GM19395 (cell line): Measurements from ENCODE around the gene AKT1.
"Not testable (repeated sequence)": the region's sequence is repeated elsewhere in the genome, so short reads cannot be mapped to it uniquely, and the experiment has no call there.

ENCODE experiments used
- ATAC-seq: cut with Tn5 transposase; IDR thresholded peaks from one replicate; pipeline ENCODE4 v1.9.1; 2021; ENCODE audit warnings: mild to moderate bottlenecking, moderate library complexity; ENCODE audit not compliant: unreplicated experiment

The AKT1 gene

GRCh38 chr14:104741803-104742251 lies 53.7 kb downstream of the AKT1 start:
- no peak for ATAC-seq

- no peak for ATAC-seq
These were observed 54.3 kb downstream of the AKT1 start for GRCh38 chr14:104741108-104741802.

- ATAC-seq: no peak
These were observed 55.7 kb downstream of the AKT1 start for GRCh38 chr14:104739546-104740516.

- no peak for ATAC-seq
These were observed 56.5 kb downstream of the AKT1 start for GRCh38 chr14:104739026-104739425.

- ATAC-seq: no peak
These were observed 57.1 kb downstream of the AKT1 start for GRCh38 chr14:104738375-104739019.

GRCh38 chr14:104735830-104736642 lies 59.5 kb downstream of the AKT1 start:
- no peak for ATAC-seq

GRCh38 chr14:104734991-104735779 lies 60.4 kb downstream of the AKT1 start:
- ATAC-seq: no peak

- no peak for ATAC-seq
These were observed 61.0 kb downstream of the AKT1 start for GRCh38 chr14:104734601-104734990.

GRCh38 chr14:104734051-104734587 lies 61.4 kb downstream of the AKT1 start:
- ATAC-seq: no peak

- no peak for ATAC-seq
These were observed 62.4 kb downstream of the AKT1 start for GRCh38 chr14:104732931-104733681.

GRCh38 chr14:104732355-104732804 lies 63.2 kb downstream of the AKT1 start:
- ATAC-seq: no peak

- ATAC-seq: no peak
These were observed 63.9 kb downstream of the AKT1 start for GRCh38 chr14:104731320-104732294.

- ATAC-seq: no peak
These were observed 65.1 kb downstream of the AKT1 start for GRCh38 chr14:104730487-104730886.

GRCh38 chr14:104729835-104730181 lies 65.7 kb downstream of the AKT1 start:
- ATAC-seq: no peak

- ATAC-seq: not testable (repeated sequence)
These were observed 66.2 kb downstream of the AKT1 start for GRCh38 chr14:104729176-104729834.

GRCh38 chr14:104728631-104729030 lies 66.9 kb downstream of the AKT1 start:
- ATAC-seq: no peak
